Smooth muscle cell (in vitro differentiated cells): ENCODE measurements around the gene ATG10. TPM values are rescaled to one million over a fixed set of nuclear protein-coding genes. Genes with fewer than 3 reads are reported as not detected.

Source experiments
- DNase-seq: peaks from one replicate; lab custom pipeline; 2025; ENCODE audit not compliant: unreplicated experiment; lab: John Stamatoyannopoulos, UW
- H2AFZ ChIP-seq: fragments of 200-600 bp; sonication (generic); 2 replicates; pipeline ENCODE4 v1.6.0; 2016; ENCODE audit warnings: antibody characterized with exemption, low read depth, mild to moderate bottlenecking
- H3F3A ChIP-seq: fragments of 200-600 bp; sonication (generic); 2 replicates; pipeline ENCODE4 v1.6.0; 2017; ENCODE audit warnings: antibody characterized with exemption, low read depth
- H3K27ac ChIP-seq: fragments of 200-600 bp; sonication (generic); 2 replicates; pipeline ENCODE4 v1.5.1; 2016; ENCODE audit warnings: low read depth, mild to moderate bottlenecking
- H3K27me3 ChIP-seq: fragments of 200-600 bp; sonication (generic); 2 replicates; pipeline ENCODE4 v1.6.1; 2016; ENCODE audit warnings: low read depth, mild to moderate bottlenecking
- H3K36me3 ChIP-seq: fragments of 200-600 bp; sonication (generic); 2 replicates; pipeline ENCODE4 v1.5.1; 2016; ENCODE audit warnings: low read depth
- H3K4me1 ChIP-seq: fragments of 200-600 bp; sonication (generic); 2 replicates; pipeline ENCODE4 v1.5.1; 2016; ENCODE audit warnings: low read depth
- H3K4me2 ChIP-seq: fragments of 200-600 bp; sonication (generic); 2 replicates; pipeline ENCODE4 v1.6.0; 2016; ENCODE audit warnings: mild to moderate bottlenecking
- H3K4me3 ChIP-seq: fragments of 200-600 bp; sonication (generic); 2 replicates; pipeline ENCODE4 v1.5.1; 2016; ENCODE audit warnings: mild to moderate bottlenecking
- H3K79me2 ChIP-seq: fragments of 200-600 bp; sonication (generic); 2 replicates; pipeline ENCODE4 v1.6.0; 2016; ENCODE audit warnings: low read depth, mild to moderate bottlenecking
- H3K9ac ChIP-seq: fragments of 200-600 bp; sonication (generic); 2 replicates; pipeline ENCODE4 v1.6.0; 2016; ENCODE audit warnings: low read depth
- H3K9me3 ChIP-seq: fragments of 200-600 bp; sonication (generic); replicated peaks from 2 replicates; pipeline ENCODE4 v1.5.1; 2016; ENCODE audit warnings: low read depth
- H4K20me1 ChIP-seq: fragments of 200-600 bp; sonication (generic); 2 replicates; pipeline ENCODE4 v1.6.0; 2016; ENCODE audit warnings: low read depth
- WGBS: methylation state at CpG from one replicate; pipeline ENCODE4 v1.1.7; 2016; ENCODE audit warnings: low lambda C conversion rate; 5-methylcytosine and 5-hydroxymethylcytosine counted together
- polyA plus RNA-seq: library from polyadenylated mRNA; unstranded; fragments of >200 nt; fragmentation: Nextera tagmentation; extraction: Ambion mirVana; gene quantifications from 2 replicates; pipeline ENCODE4 v1.2.1, GENCODE V29; 2016
- total RNA-seq: library from RNA; depleted of rRNA; stranded (reverse); fragments of >200 nt; gene quantifications from 2 replicates; pipeline ENCODE4 v1.2.3, GENCODE V29; 2014
- TF ChIP-seq, protein P1 (sequence below): fragments of 200-600 bp; sonication (generic); IDR thresholded peaks from 2 replicates; pipeline ENCODE4 v1.5.1; 2017; ENCODE audit warnings: borderline replicate concordance, mild to moderate bottlenecking, antibody characterized with exemption; ENCODE audit not compliant: insufficient read depth, poor library complexity, severe bottlenecking

ATG10 gene
- total and polyA plus RNA-seq, 2 experiments from 2014 or later = 7.2 to 12.5 TPM

DNA sequence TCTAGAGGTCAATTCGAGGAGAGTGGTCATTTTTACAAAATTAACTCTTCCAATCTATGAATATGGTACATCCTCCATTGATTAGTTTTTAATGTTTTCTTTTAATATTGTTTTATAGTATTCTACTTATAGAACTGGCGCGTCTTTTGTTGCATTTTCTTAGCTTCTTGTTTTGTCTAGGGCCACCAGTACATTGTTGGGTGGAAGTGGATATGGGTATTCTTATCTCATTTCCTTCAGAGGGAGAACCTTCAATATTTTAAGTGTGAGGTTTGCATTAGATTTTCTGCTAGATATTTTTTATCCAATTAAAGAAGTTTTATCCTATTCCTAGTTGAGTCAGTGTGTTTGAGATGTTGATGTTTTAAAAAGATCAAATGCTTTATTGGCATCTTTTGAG is 236.5 kb downstream of the ATG10 start:
- H3K27ac ChIP-seq = no peak overlapping the region
- TF ChIP-seq, protein P1, sequence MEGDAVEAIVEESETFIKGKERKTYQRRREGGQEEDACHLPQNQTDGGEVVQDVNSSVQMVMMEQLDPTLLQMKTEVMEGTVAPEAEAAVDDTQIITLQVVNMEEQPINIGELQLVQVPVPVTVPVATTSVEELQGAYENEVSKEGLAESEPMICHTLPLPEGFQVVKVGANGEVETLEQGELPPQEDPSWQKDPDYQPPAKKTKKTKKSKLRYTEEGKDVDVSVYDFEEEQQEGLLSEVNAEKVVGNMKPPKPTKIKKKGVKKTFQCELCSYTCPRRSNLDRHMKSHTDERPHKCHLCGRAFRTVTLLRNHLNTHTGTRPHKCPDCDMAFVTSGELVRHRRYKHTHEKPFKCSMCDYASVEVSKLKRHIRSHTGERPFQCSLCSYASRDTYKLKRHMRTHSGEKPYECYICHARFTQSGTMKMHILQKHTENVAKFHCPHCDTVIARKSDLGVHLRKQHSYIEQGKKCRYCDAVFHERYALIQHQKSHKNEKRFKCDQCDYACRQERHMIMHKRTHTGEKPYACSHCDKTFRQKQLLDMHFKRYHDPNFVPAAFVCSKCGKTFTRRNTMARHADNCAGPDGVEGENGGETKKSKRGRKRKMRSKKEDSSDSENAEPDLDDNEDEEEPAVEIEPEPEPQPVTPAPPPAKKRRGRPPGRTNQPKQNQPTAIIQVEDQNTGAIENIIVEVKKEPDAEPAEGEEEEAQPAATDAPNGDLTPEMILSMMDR = no peak
- H3K79me2 ChIP-seq = no peaks in the 10 kb centered on the region
- no peak overlapping the region for H3K9ac ChIP-seq
- no peaks in the 10 kb centered on the region for H3K9me3 ChIP-seq
- H2AFZ ChIP-seq = no peak overlapping the region
- H3K27me3 ChIP-seq = no peaks in the 10 kb centered on the region
- H3K4me2 ChIP-seq = no peak overlapping the region
- no peak for DNase-seq
- H3K4me1 ChIP-seq = no peaks in the 10 kb centered on the region
- no peaks in the 10 kb centered on the region for H4K20me1 ChIP-seq
- over 99% methylated on average over 3 of the region's 3 CpGs for WGBS
- H3F3A ChIP-seq = no peaks in the 10 kb centered on the region
- H3K4me3 ChIP-seq = no peak overlapping the region
- no peaks in the 10 kb centered on the region for H3K36me3 ChIP-seq

DNA sequence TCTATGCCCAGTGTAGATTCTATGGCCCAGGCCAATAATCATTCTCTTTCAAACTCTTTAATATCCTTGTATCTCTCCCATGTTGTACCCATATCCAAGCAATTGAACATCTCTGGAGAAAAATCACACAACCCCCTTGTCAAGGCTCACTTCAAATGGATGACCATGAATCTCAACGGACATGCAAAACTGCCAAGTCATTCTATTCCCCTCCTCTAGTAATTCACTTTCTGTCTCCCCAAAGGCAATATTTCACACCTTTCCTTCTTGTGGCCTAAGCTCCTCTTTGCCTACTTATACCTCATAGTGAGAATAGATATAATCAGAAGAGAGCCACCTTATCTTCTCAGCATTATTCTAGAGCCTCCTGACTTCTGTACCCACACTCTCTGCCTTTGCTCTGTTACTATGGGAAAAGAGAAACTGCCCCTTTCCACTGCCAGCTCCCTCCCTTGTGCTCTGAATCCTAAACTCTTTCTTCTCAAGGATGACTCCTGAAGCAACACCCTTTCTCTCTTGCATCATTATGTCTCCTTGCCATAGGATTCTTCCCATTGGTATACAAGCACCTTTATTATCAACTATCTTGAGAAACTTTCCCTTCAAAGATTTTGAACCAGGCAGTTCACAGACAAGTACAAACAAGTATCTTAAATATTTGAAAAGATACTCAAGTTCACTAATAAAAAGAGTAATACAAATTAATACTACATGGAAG is 240.2 kb downstream of the ATG10 start:
- TF ChIP-seq, protein P1 = no peak
- no peak overlapping the region for H2AFZ ChIP-seq
- 79% methylated on average over 1 of the region's 1 CpG for WGBS

DNA sequence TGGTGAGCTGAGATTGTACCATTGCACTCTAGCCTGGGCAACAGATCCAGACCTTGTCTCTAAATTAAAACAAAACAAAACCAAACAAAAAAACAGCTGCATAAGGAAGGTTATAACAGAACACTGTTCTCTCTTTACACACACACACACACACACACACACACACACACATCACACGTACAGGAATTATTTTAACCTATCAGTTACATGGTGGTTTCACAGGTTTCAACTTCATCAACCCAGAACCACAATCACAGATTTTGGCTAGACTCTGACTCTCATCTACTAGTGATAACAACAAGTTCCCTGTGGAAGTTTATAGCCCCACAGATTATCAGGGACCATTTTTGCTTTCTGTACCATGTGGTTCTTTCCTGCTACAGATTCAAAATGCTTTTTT is 246.1 kb downstream of the ATG10 start:
- H3K9ac ChIP-seq = no peak overlapping the region
- no peaks in the 10 kb centered on the region for H3K9me3 ChIP-seq
- no peak overlapping the region for H3K4me2 ChIP-seq
- no peaks in the 10 kb centered on the region for H4K20me1 ChIP-seq
- H3K4me3 ChIP-seq = no peak overlapping the region
- H3K4me1 ChIP-seq = no peaks in the 10 kb centered on the region
- H3K27me3 ChIP-seq = no peaks in the 10 kb centered on the region
- no peaks in the 10 kb centered on the region for H3K36me3 ChIP-seq
- no peak overlapping the region for H2AFZ ChIP-seq
- no peaks in the 10 kb centered on the region for H3F3A ChIP-seq
- H3K79me2 ChIP-seq = no peaks in the 10 kb centered on the region
- TF ChIP-seq, protein P1 = no peak
- 85% methylated on average over 1 of the region's 1 CpG for WGBS
- no peak overlapping the region for H3K27ac ChIP-seq
- no peak for DNase-seq

More for the DNA sequence above, 240.2 kb downstream of the ATG10 start:
- Histone ChIP-seq H3K9ac (no peak overlapping the region), H3F3A (no peaks in the 10 kb centered on the region), H3K79me2 (no peaks in the 10 kb centered on the region), H3K27me3 (no peaks in the 10 kb centered on the region), H3K4me1 (no peaks in the 10 kb centered on the region), H3K36me3 (no peaks in the 10 kb centered on the region), H4K20me1 (no peaks in the 10 kb centered on the region), H3K4me2 (no peak overlapping the region), H3K9me3 (no peaks in the 10 kb centered on the region), H3K4me3 (no peak overlapping the region), H3K27ac (no peak overlapping the region)
- DNase-seq = no peak
